Heart right ventricle (tissue), 16 donors: ENCODE results near the gene FGF12. TPM values are rescaled to one million over a fixed set of nuclear protein-coding genes. Genes with fewer than 3 reads are reported as not detected.
A peak's percentile ranks its signal among the peaks of the same experiment; 100 is the strongest.

Experiments used
- ATAC-seq, 8 donors: fragments of 200-7000 bp; cut with Tn5 transposase; one replicate each; pipeline ENCODE4 v1.9.1; 2020; ENCODE audit warnings: mild to moderate bottlenecking in 8 of 8, moderate library complexity in 8 of 8, moderate number of reproducible peaks in 1 of 8
- DNase-seq, 2 donors: peaks; one replicate each; pipeline ENCODE4 v3.0.0-alpha.2; 2020
- H3K27ac ChIP-seq, 10 donors: fragments of 200-600 bp; sonication (generic) in 2 of 10; one replicate each; pipeline versions ENCODE4 v1.5.0 to v1.8.0; 2020 to 2022; ENCODE audit warnings: mild to moderate bottlenecking in 3 of 10
- H3K27me3 ChIP-seq, 7 donors: fragments of 200-600 bp; one replicate each; pipeline ENCODE4 v1.8.0; 2021 to 2022; ENCODE audit warnings: mild to moderate bottlenecking in 2 of 7
- H3K36me3 ChIP-seq, 9 donors: fragments of 200-600 bp; sonication (generic) in 1 of 9; one replicate each; pipeline versions ENCODE4 v1.5.0 to v1.8.0; 2020 to 2022; ENCODE audit warnings: mild to moderate bottlenecking in 2 of 9
- H3K4me1 ChIP-seq, 9 donors: fragments of 200-600 bp; sonication (generic) in 1 of 9; one replicate each; pipeline versions ENCODE4 v1.5.0 to v1.8.0; 2020 to 2022; ENCODE audit warnings: mild to moderate bottlenecking in 4 of 9
- H3K4me3 ChIP-seq, 10 donors: fragments of 200-600 bp; sonication (generic) in 2 of 10; one replicate each; pipeline versions ENCODE4 v1.5.0 to v1.8.0; 2020 to 2022; ENCODE audit warnings: mild to moderate bottlenecking in 7 of 10, moderate library complexity in 2 of 10
- H3K9me3 ChIP-seq, 11 donors: fragments of 200-600 bp in 10 of 11; sonication (generic) in 2 of 11; one replicate each; pipeline versions ENCODE4 v1.5.0 to v1.8.0; 2013 to 2022; ENCODE audit warnings: mild to moderate bottlenecking in 2 of 11, control low read depth in 1 of 11, moderate library complexity in 1 of 11
- CTCF ChIP-seq, 9 donors: fragments of 200-600 bp; sonication (generic) in 2 of 9; IDR thresholded peaks; one replicate each; pipeline versions ENCODE4 v1.5.0 to v1.8.0; 2021 to 2022; ENCODE audit warnings: antibody characterized with exemption in 9 of 9, mild to moderate bottlenecking in 5 of 9, moderate library complexity in 1 of 9
- WGBS, 2 donors: extraction: QIAGEN DNeasy Blood & Tissue Kit; methylation state at CpG; one replicate each; pipeline ENCODE4 v1.1.7; 2013; ENCODE audit warnings: inconsistent platforms in 1 of 2; 5-methylcytosine and 5-hydroxymethylcytosine counted together
- intact Hi-C, 10 donors: fragments of 100-400 bp; cut with DNase I; formaldehyde crosslinking; loops; one replicate each; pipeline versions ENCODE4 v1.11.1 to v1.14.2; 2022
- polyA plus RNA-seq, 2 donors: library from polyadenylated mRNA; stranded (reverse); fragments of 200-250 nt; gene quantifications; one replicate each; pipeline ENCODE4 v1.2.3, GENCODE V29; 2013
- total RNA-seq, 10 donors: library from RNA; stranded (reverse); fragmentation: NEBNext Ultra II Directional in 3 of 10; extraction: Animal tissue kit (Norgen Biotek cat#: 25700) in 3 of 10; gene quantifications; one replicate each; pipeline versions ENCODE4 v1.2.1 to v1.2.4, GENCODE V29; 2021 to 2023
- donor health status: Arrhythmogenic right ventricular cardiomyopathy.
- donor health status: ischemic (EF 13 %, LVEDD 7.1; RV severe dilation, severe dysfunction).
- donor health status: healthy with polysubstance abuse.
- donor health status: DM: no; HTN: yes; CAD: no.
- donor health status: DM: no; HTN: no; CAD: no.
- donor health status: ischemic (EF 25% LVEDD 6.9; RV normal size, moderate dysfunction).
- donor health status: ischemic (EF 25% LVEDD 5.7; RV mildly dilated, moderate dysfunction).
- donor health status: healthy.
- donor health status: DM: yes; HTN: yes; CAD: no.
- donor health status: Ischemic cardiomyopathy.
- donor health status: ischemic (EF 35%, LVEDD 5.7; RV mildly dilated, moderate dysfunction).
- donor health status: nonischemic (EF 11% LVEDD 7.7; RV severe dilation, severe dysfunction).
- donor health status: DM: yes; HTN: yes; CAD: no.
- donor health status: PGD.
- donor health status: ischemic (EF 29% LVEDD 5.4; RV normal size, mild dysfunction).
- donor health status: nonischemic (EF 23%, LVEDD 6.1; RV moderate dilation, normal function).

The FGF12 gene
- total and polyA plus RNA-seq, 12 donors, result 26.5 to 504 (median 313) TPM

DNA sequence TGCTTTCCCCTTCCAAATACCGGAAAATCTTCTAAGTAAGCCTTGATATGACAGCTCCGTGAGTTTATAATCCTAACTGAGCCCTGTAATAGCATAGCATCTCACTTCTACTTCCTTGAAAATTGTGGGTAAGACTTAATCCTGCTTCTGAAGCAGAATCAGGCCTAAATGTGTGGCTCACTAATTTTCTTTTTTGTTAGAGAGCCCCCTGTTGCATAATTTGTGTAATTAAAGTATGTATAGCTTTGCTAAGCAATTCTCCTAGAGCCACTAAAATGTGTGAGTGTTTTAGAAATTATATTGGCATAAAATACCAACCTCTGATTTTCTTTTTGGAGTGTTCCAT lies 304.4 kb downstream of the FGF12 start:
- no peak overlapping the region for H3K27ac ChIP-seq
- no peaks in the 10 kb centered on the region for H3K36me3 ChIP-seq
- TF ChIP-seq CTCF (IDR thresholded peaks at IDR 0.05), result peak in 8 of 9 donors; percentile 11 to 63 (median 32)
- intact Hi-C loops, result loop anchor here in 4 of 10 donors (5.0 to 10.0 kb wide), 3 partner anchors 236 to 291 kb away; no protein-coding TSS in a partner anchor
- H3K9me3 ChIP-seq, result no peaks in the 10 kb centered on the region
- H3K4me1 ChIP-seq, result peaks cover 0 to 4% (median 0%) of the 10 kb centered on the region in 9 donors
- no peak for ATAC-seq
- H3K27me3 ChIP-seq, result no peaks in the 10 kb centered on the region
- no peak for DNase-seq
- WGBS, 2 donors, result 84 to 86% methylated on average over 2 of the region's 2 CpGs
- H3K4me3 ChIP-seq, result no peak overlapping the region

DNA sequence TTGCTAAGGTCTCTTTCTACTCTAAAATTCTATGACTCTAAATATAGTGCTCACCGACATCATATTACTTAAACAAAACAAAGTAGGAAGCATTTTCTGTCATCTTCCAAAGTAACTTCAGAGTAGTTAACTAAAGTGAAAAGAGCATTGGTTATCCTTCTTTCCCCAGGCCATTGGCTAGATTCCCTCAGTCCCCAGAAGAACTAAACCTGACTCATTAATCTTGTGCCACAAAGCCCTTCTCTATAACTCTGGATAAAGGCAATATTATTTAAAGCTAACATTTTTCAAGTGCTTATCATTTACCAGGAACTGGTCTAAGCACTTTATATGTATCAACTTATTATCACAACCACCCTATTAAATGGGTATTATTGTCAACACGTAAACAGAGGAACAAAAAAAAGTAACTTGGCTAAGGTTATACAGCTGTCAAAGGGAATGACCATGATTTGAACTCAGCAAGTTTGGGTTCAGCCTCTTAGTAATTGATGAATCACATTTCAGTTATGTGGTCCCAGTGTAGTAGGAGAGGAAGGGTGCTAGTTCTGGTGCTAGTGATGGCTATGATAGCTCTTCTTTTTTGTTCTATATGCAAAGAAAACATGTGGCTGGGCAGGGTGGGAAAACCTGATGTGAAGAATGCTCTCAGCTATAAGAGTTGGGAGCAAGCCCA lies 304.9 kb downstream of the FGF12 start:
- H3K27ac ChIP-seq, result no peak overlapping the region
- ATAC-seq (no peak), DNase-seq (no peak)
- H3K9me3 ChIP-seq, result no peaks in the 10 kb centered on the region
- H3K4me1 ChIP-seq, result peaks cover 0 to 9% (median 3%) of the 10 kb centered on the region in 9 donors
- intact Hi-C loops, result loop anchor here in 4 of 10 donors (5.0 to 10.0 kb wide), 3 partner anchors 235 to 290 kb away; no protein-coding TSS in a partner anchor
- H3K27me3 ChIP-seq, result no peaks in the 10 kb centered on the region
- H3K4me3 ChIP-seq, result no peak overlapping the region
- TF ChIP-seq CTCF (IDR thresholded peaks at IDR 0.05), result no peak
- 80 to 87% methylated on average over 2 of the region's 2 CpGs for WGBS, 2 donors
- no peaks in the 10 kb centered on the region for H3K36me3 ChIP-seq

DNA sequence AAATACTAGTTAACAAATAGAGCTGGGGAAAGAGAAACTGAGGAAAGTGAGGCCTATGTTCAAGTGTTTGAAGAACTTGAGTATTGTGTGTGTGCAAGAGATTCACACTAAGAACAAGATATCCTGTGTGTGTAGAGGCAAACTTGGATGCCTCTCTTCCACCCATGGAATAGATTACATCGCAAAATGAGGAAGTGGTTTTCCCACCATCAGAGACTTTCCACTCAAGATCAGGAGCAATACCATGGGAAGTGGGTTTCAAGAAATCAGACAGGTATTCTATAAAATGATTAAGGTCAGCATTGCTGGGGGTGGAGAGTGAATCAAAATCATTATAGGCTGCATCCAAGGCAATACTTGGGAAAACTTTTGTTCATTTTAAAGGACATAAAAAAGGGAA lies 308.0 kb downstream of the FGF12 start:
- no peak for TF ChIP-seq CTCF (IDR thresholded peaks at IDR 0.05)
- H3K4me3 ChIP-seq, result no peak overlapping the region
- DNase-seq (no peak), ATAC-seq (no peak)
- H3K27me3 ChIP-seq, result no peaks in the 10 kb centered on the region
- no peaks in the 10 kb centered on the region for H3K9me3 ChIP-seq
- H3K4me1 ChIP-seq, result peaks cover 0 to 21% (median 8%) of the 10 kb centered on the region in 9 donors
- intact Hi-C loops, result loop anchor here in 2 of 10 donors (10.0 kb wide), 2 partner anchors 235 to 295 kb away; no protein-coding TSS in a partner anchor
- no peak overlapping the region for H3K27ac ChIP-seq
- H3K36me3 ChIP-seq, result no peaks in the 10 kb centered on the region
- 88 to 89% methylated on average over 1 of the region's 1 CpG for WGBS, 2 donors

DNA sequence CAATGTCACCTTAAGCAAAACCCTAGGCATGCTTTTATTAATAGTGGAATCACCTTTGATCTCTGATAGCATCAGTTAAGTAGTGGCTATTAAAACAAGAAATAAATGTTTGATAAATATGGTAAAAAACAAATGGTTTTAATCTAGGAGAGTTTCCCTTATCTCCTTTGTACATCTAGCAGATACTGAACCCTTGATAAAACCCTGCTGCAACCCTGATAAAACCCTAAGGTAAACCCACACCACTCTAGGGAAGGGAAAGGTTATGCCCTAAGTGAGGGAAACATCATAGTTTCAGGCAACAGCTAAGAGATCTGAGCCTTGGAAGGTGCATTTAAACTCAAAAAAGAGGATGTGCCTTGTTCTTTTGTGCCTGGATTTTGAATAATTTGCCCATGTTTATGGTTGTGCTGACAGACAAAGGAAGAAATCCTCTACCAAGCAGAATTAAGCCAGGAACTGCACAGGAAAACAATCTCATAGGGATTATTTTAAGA lies 309.7 kb downstream of the FGF12 start:
- intact Hi-C loops, result loop anchor here in 2 of 10 donors (10.0 kb wide), 2 partner anchors 233 to 293 kb away; no protein-coding TSS in a partner anchor
- no peak overlapping the region for H3K4me3 ChIP-seq

More for the DNA sequence above, 309.7 kb downstream of the FGF12 start:
- Histone ChIP-seq H3K9me3 (no peaks in the 10 kb centered on the region), H3K27me3 (no peaks in the 10 kb centered on the region), H3K27ac (no peak overlapping the region), H3K36me3 (no peaks in the 10 kb centered on the region), H3K4me1 (peaks cover 0 to 21% (median 8%) of the 10 kb centered on the region in 9 donors)
- no peak for ATAC-seq
- TF ChIP-seq CTCF (IDR thresholded peaks at IDR 0.05), result no peak
- no peak for DNase-seq
